Muscle of arm (tissue), 14 donors: Measurements from ENCODE around the gene DNTT. TPM values are rescaled to one million over a fixed set of nuclear protein-coding genes. Genes with fewer than 3 reads are reported as not detected.

ENCODE experiments used
- DNase-seq: peaks from one replicate; pipeline ENCODE4 v3.0.0-alpha.2; 2013
- long read RNA-seq, 11 donors: transcript quantifications; one replicate each; lab custom pipeline, GENCODE V29; 2026
- polyA plus RNA-seq, 12 donors: library from polyadenylated mRNA; unstranded; fragments of 120-200 nt; gene quantifications; one replicate each; pipeline ENCODE4 v1.2.1, GENCODE V29; 2013; ENCODE audit not compliant: insufficient read length in 12 of 12

Gene DNTT
- polyA plus RNA-seq = 1 to 10 TPM in 1 of 12 donors, under 1 TPM in 4, not detected in 7; 0.08 to 1.3 (median 0.16) TPM
- long read RNA-seq, donor 1 = 0 reads
- long read RNA-seq, donor 2 = 0 reads
- long read RNA-seq, donor 3 = 0 reads
- long read RNA-seq, donor 4 = 0 reads
- long read RNA-seq, donor 5 = 0 reads
- long read RNA-seq, donor 6 = 0 reads
- long read RNA-seq, donor 7 = 0 reads
- long read RNA-seq, donor 8 = 0 reads
- long read RNA-seq, donor 9 = 0 reads
- long read RNA-seq, donor 10 = 0 reads
- long read RNA-seq, donor 11 = 0 reads

DNA sequence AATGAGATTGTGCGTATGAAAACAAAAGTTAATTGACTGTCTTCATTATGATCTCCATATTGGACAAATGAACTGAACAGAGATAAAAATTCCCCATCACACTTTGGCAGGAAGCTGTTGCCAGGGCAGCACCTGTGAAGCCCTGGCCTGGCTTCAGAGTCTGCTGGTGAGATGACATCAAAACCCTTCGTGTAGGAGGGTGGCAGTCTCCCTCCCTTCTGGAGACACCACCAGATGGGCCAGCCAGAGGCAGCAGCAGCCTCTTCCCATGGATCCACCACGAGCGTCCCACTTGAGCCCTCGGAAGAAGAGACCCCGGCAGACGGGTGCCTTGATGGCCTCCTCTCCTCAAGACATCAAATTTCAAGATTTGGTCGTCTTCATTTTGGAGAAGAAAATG lies at the start of gene DNTT:
TSS of gene DNTT (plus strand) at position 205 of the 400 bp plus-strand sequence. CDS start at position 269, 64 bp downstream.
- no peak for DNase-seq

DNA sequence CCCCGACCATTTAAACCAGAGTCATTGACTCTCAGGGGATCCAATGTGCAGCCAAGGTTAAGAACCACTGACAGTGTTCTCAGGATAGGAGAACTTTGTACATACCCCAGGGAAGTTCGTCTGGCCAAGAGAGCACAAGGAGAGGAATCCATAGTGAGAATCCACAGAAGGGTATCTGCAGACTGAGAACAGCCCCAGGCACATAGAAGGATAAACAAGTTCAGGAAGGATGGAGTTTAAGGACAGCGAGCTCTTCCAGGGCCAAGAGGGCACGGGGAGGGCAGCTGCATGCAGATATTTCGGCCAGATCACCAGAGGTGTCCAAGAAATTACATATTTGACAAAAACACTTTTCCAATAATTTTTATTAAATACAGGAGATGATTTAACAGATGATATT lies 49.3 kb upstream of the DNTT start:
- DNase-seq = no peak

DNA sequence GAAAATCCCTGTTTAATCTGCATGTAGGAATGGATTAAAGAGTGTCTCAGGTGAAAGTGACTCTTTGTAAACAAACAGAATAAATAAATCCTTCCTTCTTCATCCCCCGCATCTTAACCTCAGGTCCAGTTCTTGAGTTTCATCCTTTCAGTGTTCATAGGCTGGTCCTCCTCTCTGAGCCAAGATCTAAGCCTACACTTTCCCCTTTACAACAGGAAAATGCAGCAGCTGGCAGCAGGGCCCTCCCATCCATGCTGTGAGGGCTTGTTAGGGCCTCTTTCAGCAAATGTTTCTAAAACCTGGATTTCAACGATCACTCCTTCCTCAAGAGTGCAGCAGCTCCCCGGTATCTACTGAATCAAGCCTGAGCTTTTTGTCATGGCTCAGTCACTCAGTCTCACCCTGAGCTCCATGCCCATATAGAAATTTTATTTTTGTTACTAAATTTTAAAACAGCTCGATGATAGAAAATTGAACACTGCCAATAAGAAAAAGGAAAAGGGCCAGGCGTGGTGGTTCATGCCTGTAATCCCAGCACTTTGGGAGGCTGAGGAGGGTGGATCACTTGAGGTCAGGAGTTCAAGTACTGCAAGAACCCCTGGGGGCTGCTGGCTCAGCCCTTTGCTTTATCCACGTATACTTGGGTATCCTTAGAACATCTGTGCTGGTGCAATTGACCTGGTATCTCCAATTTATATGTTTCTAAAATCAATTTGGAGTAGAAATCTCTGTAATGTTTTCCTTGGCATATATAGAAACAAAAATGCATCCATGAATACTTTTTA lies 48.5 kb upstream of the DNTT start:
- no peak for DNase-seq

DNA sequence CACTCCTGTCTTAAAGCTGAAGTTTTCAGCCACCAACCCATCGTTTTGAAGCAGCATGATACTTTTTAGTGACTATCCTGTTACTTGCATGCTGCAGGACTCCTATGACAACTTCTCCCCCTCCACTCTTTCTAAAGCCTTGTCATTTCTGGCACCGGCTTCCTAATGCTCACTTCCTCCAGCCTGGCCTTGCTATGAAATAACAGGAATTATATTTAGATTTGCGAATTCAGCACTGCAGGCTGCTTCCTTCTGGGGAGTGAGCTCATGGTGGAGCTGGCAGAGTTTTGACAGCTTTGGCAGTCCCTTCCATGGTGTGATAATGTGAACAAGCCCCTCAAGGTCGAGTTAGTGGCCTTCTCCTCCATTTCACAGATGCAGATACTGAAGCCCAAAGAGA lies 46.3 kb upstream of the DNTT start:
- no peak for DNase-seq

DNA sequence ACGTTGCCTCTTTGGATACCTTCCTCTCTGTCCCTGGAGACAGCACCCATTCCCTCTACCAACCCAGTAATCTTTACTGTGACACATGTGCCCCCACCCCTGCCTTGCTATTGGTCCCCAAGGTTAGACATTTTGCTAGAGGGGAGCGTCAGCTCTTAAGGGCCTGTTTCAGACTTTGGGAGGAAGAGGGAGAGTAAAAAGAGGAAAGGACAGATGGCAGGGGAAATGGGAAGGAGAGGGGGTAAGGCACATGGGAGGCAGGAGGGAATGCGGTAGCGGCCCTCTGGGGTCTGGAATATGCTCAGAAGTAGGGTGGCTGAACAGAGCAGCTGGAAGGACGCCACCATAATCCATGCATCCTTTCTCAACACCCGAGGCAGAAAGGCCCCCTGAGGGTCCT lies 45.1 kb upstream of the DNTT start:
- no peak for DNase-seq

DNA sequence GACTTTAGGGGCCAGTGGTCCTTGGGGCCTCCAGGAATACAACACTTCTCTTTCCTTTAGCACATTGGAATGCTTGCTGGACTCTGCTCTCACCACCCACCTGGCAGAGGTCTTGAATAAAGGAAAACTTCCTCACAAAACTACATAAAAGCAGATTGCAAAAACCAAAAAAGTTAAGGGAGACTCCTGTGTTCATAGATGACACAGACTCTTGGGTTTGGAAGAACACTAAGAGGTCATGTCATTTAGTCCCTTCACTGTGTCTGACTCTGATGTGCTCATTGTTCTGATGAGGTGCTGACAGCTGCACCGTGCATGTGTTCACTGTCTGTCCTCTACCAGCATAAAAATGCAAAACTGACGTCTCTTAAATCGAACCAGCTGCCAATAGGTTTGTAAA lies 44.2 kb upstream of the DNTT start:
- DNase-seq = no peak

DNA sequence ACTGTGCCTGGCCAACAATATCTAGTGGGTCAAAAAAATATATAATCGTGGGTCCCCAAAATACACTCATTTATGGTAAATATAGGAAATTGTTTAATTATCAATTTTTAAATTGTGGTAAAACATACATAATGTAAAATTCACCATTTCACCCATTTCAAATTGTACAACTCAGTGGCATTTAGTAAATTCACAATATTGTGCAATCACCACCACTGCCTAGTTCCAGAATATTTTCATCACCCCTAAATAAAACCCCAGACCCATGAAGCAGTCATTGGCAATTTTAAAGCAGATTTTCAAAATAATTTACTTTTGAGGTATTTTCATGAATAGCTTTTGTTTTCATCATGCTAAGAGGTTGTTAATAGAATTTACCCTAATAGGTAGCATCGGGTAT lies 43.1 kb upstream of the DNTT start:
- DNase-seq = no peak

DNA sequence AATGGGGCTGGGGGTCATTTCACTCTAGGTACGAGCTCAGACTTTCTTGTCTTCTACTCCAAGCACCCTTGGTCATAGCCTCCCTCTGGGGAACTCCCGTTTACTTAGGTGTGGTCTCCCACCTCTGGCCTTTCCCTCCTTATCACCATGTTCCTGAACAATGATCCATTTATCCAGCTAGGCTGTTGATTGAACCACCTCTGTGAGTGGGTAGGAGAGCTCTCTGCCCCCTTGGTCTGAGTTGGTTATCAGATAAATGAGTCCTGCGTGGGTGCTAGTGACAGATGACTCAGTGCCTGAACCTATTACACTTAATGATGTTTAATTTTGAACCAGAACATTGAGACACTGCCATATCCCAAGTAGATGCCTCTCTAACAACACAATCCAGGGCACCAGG lies 42.3 kb upstream of the DNTT start:
- DNase-seq = no peak

DNA sequence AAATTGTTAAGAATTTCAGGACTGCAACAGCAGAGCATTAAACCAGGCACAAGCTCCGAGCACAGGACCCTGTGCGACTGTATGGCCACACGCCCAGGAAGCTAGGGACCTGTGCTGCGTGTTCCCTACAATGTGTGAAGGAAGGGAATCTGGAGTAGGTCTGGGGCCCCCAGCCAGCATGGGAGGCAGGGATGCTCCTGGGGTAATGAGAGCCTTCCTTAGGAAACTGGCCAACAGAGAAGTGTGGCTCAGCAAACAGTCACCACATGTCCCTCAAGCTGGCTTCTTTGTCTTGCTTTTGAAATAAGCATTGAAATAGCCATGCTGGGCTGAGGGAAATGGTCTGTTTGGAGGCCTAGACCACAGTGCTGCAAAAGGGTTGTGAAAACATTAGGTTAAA lies 41.1 kb upstream of the DNTT start:
- no peak for DNase-seq

DNA sequence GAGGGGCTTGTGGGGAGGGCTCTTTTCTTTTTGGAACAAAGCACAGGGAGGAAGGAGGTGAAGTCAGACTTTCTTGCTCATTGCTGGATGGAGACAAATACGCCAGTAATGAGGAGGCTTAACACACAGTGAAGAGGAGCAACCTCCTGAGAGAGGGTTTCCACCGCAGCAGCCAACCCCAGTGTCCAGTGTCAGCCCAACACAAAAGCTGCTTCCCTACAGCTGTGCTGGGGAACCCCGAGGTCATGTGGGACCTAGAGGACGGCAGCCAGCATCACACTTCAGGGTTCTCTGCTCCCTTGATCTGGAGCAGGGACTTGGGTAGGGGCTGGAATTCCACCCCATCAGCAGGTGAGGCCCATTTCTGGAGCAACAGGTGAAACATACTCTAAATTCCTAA lies 40.6 kb upstream of the DNTT start:
- DNase-seq = peak; percentile 29

DNA sequence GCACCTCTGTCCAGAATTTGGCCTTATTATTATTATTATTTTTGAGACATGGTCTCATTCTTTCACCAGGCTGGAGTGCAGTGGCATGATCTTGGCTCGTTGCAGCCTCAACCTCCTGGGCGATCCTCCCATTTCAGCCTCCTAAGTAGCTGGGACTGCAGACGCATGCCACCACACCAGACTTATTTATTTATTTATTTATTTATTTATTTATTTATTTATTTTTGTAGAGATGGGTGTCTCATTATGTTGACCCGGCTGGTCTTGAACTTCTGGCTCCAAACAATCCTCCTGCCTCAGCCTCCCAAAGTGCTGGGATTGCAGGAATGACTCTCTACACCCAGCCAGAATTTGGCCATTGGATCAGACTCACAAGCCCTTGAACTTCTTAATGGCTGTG lies 39.3 kb upstream of the DNTT start:
- no peak for DNase-seq

DNA sequence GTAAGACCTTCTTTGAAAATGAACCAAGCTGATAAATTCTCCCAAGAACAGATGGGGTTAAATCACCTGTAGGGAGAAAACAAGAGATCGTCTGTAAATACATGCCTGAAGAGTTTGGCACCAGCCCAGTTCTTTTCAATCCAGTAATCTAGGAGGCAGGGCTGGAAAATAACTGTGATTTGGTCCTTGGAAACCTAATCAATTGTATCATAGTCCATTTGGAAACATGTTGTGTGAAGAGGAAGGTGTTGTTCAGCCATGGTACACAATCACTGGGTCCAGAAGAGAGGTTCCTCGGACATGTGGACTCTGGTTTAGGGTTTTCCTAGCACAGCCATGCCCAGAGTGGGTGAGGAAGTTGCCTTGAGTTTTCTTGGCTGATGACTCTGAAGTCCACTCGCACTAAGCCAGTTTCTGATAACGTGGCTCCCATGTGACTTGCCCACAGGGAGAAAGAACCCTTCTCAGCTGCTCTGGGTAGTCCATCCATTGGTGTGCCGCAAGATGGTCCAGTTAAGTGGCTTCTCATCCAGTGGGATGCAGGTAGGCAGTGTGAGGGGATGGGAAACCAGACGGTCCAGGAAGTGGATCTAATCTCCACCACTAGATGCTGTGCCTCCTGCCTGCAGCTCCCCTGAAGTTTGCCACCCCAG lies 38.0 kb upstream of the DNTT start:
- no peak for DNase-seq

DNA sequence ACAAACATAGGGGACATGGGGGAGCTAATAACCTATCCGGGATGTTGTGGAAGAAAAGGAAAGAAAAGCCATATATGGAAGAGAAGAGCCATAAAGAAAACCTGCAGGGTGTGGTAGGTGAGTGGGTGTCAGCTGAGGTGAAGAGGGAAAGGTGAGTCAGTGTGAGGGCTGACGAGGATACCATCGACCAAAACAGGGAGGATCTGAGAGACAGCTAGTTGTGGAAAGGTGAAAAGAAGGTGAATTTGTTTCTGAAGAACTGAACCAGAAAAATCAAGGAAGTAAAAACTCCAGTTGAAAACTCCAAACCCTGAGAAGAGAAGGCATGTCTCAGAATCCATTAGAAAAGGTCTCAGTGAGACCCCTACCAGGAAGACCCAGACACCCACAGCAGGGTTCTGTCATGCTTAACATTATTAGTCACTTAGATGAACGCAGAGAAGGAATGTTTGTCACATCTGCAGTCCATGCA lies 37.0 kb upstream of the DNTT start:
- no peak for DNase-seq

DNA sequence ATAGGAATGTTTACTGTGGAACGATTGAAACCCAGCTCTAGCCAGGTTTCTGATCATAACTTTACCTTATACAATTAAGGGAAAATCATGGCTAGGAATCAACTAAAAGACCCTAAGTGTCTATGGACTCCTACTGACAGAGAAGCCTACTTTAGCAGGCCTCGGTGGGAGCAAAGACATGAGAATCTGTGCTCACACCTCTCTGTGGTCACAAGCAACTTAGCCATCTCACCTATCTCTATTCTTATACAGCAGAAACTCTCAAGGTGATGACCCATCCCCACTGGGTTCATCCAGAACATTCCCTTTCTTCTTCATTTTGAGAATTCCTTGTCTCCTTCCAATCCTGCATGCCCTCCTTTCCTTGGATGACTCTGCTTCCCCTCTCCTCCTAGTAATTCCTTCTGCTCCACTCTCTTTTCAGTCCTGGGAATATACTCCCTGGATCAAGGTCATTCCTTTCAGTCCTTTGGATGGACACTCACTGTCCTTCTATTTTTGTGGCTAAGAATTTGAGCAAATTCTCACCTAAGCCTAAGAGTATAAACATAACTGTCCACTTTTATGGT lies 35.8 kb upstream of the DNTT start:
- DNase-seq = no peak

DNA sequence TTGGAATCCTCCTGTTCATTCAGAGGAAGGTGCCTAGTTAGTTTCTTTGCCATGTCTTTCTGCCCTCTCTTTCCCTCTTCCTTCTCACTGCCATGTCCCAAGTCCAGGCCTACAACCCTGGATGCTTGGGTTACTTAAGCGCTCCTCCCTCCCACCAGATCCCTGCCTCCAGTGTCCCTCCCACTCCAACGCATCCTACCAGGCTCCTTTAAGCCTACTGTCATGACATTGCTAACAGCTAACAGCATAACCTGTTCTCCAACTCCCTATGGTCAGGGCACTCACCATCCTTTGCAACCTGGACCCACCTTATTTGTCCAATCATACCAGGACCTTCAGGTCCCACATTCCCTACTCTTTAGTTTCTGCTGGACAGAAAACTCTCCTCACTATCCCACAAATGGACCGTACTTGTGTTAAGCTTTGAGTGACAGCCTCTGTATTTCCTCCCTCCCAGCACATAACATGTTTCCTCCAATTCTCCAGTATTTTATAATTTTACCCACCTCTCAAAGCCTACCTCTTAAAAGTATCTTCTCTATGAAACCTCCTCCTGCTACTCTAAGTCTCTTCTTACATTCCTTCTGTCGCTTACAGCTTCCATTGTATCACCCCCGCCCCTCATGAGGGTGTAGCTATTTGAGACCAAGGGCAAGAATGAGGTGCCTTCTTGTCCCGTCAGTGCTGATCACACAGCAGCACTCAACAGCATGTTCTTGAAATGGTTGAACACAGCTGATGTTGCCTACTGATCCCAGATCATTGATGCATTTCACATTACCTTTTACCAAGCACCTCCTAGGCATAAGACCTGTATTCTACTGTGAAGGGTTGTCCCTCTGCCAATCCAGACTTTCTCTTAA lies 34.6 kb upstream of the DNTT start:
- DNase-seq = no peak

DNA sequence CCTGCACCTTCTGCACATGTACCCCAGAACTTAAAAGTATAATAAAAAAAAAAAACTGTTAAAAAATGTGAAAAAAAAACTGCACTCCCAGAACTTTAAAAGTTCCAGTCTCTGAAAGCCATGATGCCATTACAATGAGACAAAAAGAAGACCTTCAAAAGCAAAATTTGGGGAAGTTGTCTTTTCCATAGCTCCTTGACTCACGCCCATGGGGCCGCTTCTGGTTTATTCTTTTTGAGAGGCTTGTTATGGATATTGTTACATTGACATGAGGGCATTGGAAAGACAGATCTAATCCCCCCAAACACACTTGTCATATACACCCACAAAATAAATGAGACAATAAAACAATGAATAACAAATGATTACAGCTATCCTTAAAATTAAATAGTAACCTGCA lies 33.7 kb upstream of the DNTT start:
- no peak for DNase-seq

DNA sequence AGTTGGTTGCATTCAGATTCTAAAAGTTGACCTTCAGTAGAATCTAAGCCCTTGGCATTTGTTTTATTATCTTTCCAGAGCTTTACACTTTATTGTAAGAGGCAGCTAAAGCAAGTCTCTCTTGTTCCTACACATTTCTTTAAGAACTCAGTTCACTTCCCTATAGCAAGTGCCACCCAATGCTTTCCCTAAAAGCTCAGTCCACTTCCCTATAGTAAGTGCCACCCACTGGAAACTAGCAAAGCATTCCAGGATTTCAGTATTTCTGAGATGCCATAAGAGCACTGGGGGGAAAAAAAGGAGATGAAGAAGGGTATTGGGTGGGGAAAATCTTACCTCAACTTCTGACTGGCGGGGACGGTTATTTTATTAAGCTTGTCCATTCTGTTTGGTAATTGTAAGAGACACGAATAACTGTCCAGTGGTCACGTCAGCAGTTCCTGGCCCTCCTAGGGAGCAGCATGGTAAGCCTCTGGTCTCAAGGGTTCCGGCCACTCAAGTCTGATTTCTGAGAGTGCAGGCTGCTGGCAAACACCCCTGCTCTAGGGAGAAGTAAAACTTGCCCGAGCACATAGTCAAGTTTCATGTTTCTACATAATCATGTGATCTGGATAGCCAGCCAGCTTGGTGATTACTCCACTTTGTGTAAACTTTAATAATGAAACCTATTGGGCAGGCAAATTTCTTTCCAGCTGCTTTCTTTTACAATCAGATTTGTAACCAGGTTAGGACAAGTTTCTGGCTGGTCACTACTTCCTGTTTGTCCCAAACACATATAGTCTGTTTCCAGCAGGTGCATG lies 33.0 kb upstream of the DNTT start, which contains the start of gene BLNK:
TSS of gene BLNK (minus strand) at position 554 of the 800 bp plus-strand sequence. CDS start at position 383, 171 bp downstream.
- DNase-seq = peak; percentile 32

DNA sequence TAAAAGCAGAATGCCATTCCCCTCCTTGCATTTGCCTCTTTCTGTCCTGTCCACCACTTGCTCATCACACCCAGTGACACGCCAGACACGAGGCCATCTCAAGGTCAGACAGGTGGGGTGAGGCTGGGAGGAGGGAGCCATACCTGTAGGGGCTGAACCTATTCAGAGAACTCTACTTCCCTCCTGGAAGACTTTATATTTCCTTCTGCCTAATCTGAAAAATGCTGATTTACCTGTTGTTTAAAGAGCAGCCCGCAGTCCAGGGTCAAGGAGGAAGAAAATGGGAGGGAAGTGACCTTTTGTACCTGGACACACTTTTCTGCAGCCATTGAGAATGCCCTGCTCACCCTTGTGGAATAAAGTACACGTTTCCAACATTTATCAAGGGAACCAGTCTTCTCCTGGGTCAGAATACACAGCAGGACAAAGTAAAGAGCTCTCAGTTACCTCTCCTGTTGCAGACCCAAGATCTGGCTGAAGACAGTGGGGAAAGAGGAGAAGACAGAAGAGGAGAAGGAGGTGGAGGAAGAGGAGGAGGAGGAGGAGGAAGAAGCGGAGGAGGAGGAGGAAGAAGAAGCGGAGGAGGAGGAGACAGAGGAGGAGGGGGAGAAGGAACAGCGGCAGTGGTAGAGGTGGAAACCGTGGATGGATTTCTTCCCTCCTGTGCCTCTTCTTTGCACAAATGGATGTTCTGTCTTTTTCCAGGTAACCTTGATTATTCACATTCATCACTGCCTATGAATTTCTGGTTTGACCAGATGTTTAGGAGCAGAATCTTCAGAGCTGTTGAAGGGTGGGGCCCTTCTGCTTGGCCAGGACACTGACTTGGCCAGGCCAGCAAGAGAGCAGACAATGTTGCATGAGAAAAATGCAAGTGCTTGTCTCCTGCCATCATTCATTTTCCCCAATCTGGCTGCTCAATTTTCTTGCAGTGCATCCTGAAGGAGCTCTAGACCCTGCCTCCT lies 31.6 kb upstream of the DNTT start:
- no peak for DNase-seq

DNA sequence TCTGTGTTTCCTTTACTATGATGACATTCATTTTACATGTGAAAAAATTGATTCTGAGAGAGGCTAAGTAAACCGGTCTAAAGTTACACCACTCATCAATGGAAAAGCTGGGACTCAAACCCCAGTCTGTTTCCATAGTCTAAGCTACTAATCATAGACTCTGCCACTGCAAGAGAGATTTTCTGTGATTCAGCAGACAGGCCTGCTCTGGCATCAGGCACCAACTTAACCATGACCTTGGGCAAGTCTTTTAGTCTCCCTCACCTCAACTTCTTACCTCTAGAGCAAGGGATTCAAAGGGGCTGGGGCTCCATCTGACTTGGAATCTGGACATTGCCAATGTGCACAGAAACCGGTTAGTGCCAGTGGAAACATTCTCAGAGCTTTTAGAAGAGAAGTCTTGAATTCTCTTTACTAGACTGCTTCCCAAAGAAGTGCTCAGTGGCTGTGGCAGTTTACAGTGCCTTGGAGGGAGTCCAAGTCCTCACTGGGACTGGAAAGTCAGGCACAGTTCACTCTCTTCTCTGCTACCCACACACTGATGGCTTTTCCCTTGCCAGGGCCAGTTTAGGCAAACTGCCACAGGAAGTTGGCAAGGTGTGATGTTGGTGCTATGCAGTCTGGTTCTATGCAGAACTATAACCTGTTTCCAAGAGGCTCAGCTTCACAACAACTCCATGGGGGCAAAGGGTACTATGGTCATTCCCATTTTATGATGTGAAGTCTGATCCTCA lies 28.4 kb upstream of the DNTT start:
- DNase-seq = no peak
